NCI-H510A (cell line): ENCODE data around the gene PRAME.

Source experiments
- DNase-seq: peaks from one replicate; lab custom pipeline; 2025; lab: John Stamatoyannopoulos, UW

Gene PRAME

GRCh38 chr22:22579869-22580604 is 21.0 kb upstream of the PRAME start:
- DNase-seq, result no peak

- no peak for DNase-seq
Measured at GRCh38 chr22:22578702-22579424, 19.8 kb upstream of the PRAME start.

GRCh38 chr22:22576989-22577427 is 17.9 kb upstream of the PRAME start:
- no peak for DNase-seq

- DNase-seq, result no peak
Measured at GRCh38 chr22:22576244-22576988, 17.4 kb upstream of the PRAME start.

DNA sequence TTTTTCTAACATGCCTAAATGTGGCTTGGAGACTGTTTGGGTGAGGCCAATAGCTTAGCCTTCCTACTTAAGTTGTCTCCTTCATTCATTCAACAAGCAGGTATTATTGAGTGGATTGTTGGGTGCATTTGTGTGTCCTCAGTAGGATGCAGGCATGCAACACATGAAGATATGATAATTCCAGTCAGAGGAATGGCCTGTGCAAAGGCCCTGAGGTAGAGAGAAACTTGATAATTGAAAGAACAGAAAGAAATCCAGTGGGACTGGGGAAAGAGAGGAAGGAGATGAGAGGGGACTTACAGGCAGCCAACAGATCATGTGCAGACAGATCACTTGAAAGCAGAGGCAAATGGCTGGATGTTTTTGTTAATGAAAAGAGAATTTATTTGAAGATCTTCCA is 15.3 kb upstream of the PRAME start:
- DNase-seq, result no peak

DNA sequence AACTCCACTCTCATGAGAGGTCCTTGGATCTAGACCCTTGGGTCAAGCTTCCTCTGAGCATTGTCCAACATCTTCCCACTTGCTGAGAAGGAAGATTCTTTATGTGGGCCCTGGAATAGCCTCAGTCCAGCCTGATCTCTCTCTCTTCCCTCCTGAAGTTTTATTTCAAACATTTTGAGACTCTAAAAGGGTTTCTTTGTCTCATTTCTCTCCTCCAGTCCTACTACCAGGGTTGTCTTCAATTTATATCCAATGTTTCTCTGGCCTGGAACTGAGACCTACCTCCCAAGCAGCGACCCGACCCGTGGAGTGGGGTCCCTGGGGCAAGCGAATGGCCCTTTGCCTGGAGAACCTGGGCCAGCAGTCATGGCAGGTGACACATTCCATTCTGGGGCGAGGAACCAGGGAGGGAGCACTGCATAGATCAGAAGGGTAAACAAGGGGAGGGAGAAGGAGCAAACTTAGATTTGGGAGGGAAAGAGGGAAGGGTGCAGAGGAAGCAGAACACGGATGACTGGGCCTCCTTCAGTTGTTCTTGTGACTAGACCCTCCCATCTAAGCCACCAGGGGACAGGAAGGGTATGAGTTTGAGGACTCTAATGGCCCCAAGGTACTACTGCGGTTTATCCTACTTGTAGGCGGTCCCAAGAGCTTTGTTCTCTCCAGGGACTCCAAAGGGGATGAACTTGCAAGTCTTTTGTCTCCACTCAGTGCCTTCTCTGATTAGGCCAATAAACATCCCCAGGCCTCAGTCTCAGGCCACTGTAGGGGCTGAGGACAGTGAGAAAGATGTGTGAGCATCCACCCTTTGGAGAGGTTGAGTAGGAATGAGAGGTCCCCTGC is 14.2 kb upstream of the PRAME start:
- DNase-seq, result no peak

DNA sequence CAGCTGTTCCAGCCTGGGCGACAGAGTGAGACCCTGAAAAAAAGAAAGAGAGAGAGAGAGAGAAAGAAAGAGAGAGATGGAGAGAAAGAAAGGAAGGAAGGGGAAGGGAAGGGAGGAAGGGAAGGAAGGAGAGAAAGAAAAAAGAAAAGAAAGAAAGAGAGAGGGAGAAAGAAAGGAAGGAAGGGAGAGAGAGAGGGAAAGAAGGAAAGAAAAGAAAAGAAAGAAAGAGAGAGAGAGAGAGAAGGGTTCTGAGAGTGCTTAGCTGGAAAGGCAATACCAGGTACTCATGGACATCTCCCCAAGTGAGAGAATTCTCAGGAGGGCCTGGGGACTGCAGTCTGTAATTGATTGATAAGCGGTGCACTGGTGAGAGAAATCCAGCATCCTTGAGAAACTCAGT is 12.8 kb upstream of the PRAME start:
- DNase-seq, result no peak

DNA sequence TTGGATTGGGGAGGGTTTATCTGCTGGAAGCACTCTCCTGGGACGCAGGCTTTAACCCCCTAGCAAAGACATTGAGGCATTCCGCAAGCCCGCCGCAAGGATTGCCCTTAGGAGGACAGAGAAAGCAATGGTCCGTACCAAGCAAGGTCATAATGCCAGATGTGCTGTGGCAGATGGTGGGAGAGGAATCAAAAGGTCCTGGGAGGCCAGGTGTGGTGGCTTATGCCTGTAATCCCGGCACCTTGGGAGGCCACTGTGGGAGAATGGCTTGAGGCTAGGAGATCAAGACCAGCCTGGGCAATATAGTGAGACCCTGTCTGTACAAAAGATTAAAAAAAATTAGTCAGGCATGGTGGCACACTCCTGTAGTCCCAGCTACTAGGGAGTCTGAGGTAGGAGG is 12.4 kb upstream of the PRAME start:
- no peak for DNase-seq

- DNase-seq, result no peak
Measured at GRCh38 chr22:22569218-22569617, 10.2 kb upstream of the PRAME start.

DNA sequence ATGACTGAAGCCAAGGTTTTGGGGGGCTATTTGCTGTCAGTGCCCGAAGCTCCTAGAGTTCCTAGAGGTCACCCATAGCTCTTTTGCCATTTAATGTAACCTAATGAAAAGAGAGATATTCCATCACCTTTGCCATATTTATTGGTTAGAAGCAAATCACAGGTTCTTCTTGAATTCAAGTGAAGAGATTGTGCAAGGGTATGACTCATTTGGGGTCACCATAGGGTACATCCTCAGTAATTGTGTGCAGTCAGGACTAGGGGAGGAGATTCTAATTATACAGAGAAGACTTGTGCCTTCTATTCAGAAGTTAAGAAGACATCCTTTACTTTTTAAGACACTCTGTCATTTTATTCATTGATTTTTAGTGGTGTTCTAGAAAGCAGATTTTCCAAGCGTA is 6.9 kb upstream of the PRAME start:
- DNase-seq, result no peak

DNA sequence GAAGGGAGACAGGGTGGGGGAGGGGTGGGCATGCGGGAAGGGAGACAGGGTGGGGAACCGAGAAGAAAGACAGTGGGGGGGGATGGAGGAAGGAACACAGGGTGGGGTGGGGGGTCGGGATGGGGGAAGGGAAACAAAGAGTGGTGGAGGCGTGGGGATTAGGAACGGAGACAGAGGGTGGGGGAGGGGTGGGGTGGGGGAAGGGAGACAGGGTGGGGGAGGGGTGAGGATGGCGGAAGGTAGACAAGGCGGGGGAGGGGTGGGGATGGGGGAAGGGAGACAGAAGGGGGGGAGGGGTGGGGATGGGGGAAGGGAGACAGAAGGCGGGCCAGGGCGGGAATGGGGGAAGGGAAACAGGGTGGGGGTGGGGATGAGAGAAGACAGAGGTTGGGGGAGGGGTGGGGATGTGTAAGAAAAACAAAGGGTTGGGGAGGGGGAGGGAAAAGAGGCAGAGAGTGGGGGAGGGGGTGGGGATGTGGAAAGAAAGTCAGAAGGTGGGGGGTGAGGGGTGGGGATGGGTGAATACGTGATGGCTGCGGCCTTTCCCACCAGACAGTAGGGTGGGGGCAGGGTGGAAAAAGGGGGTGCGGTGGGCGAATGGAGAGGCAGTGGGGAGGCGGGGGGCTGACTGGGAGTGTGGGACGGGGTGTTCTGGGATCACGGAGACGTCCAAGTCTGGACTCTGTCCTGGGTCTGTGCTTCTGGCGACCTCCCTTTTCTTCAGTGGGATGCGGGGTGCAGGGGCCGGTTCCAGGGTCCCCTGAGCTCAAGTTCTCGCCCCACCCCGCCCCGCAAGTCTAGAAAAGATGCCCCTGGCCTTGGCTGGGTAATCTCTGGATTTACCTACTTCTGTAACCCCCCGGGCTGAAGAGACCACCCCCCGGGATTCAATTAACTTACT is 744 bp downstream of the PRAME start:
- peak; percentile 76 for DNase-seq

DNA sequence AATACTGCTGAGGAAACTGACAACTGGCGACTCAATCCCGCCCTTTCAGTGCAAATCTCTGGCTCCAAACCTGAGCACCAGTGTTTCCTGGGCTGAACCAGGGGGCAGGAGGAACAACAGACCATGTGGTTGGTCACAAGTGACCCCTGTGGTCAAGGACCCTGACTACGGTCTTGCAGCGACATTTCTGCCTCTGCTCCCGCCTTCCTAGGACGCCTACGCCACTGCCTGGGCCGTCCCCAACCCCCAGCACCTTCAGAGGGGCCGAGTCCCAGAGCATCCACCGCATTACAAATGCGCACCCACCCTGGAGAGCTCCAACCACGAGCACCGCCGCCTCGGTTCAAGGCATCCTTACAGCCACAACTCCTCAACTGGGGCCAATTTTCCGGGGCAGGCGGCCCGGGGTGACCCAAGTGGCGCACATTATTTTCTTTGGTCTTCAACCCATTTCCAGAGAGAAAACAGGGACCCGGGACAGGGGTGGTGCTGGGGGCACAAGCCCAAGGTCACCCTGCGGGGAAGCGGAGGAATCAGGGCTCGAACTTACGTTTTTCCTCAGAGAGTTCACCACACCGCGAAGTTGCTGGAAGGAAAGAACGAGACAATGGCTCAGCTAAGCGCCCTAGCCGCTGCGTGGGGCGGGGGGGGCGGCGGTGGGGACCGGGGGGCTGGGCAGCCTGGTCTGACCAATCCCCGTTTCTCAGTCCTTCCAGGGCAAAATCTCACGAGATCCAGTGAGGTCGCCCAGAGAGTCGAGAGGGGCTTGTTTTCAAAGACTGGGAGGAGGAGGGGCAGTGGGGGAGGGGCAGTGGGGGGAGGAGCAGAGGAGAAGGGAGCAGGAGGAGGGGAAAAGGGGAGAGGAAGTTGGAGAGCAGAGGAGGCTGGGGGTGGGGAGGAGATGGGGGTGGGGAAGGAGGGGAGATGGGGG is 1.8 kb downstream of the PRAME start:
- DNase-seq, result peak; percentile 64

GRCh38 chr22:22556578-22556977 is 2.5 kb downstream of the PRAME start:
- DNase-seq, result no peak

GRCh38 chr22:22555596-22555995 is 3.5 kb downstream of the PRAME start:
- no peak for DNase-seq

- DNase-seq, result no peak
Measured at GRCh38 chr22:22554587-22555284, 4.3 kb downstream of the PRAME start.

GRCh38 chr22:22553735-22554586 is 5.1 kb downstream of the PRAME start:
- no peak for DNase-seq

DNA sequence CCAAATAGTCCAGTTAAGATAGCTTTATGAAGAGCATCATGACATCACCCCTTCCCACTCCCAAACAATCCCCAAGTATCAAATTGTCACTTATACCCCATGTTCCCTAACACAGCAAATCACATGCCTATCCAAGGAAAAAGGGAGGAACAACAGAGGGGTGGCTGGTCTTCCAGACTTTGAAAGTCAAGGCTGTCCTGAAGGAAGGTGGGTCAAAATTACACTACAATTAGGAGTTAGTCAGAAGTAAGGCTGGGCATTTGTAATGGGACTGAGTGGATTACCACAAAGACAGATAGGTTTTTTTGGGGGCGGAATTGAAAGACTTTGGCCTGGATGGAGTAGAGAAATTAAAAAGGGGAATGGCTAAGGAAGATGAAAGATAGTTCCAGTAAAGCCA is 5.9 kb downstream of the PRAME start:
- DNase-seq, result no peak

DNA sequence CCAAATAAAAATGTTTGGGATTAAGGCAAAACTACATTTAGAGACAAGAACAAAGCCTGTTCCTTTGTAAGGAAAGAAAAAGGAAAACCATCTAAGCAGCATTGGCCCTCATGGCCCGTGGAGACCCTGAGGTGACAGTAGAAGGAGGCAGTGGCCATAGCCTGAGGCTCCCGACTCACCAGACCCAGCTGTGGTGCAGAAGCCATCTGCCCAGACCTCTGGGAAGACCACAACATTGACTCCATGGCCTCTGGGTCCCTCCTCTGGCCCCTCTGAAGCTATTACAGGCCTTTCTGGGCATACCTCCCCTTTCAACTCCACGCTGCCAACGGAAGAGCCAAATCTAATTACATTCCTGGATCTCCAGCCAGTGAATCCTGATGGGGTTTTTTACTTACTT is 6.4 kb downstream of the PRAME start:
- DNase-seq, result no peak
